ENCODE measurements around the gene SIX2.

GRCh38 chr2:45029215-45029614 lies 20.0 kb upstream of the SIX2 start:
- no peak for TF ChIP-seq CTCF (conservative IDR thresholded peaks at IDR 0.05; ENCODE audit: low read length)
- no peak for TF ChIP-seq EZH2phosphoT487 (IDR thresholded peaks at IDR 0.05; ENCODE audit: borderline replicate concordance, low read depth, low read length)
